ENCODE results near the gene ROR2.
"Not testable (repeated sequence)": the region's sequence is repeated elsewhere in the genome, so short reads cannot be mapped to it uniquely, and the experiment has no call there.

ROR2 gene

GRCh38 chr9:91949946-91950664 is at the start of gene ROR2:
TSS of gene ROR2 (minus strand) at chr9:91950228.
- peak within 1 kb of the TSS; percentile 61 for H3K4me3 Mint-ChIP-seq
- H3K9me3 Mint-ChIP-seq, result no peaks in the 10 kb centered on the region
- H3K4me1 Mint-ChIP-seq, result peaks cover 6% of the 10 kb centered on the region
- no peaks in the 10 kb centered on the region for H3K36me3 Mint-ChIP-seq
- no peak within 1 kb of the TSS for H3K27ac Mint-ChIP-seq
- CTCF ChIA-PET, result interaction anchor here (0.7 to 1.7 kb wide), 7 partner anchors 15 to 348 kb away, joined by 3 to 13 read pairs (median 4); no protein-coding TSS in a partner anchor
- peaks cover 94% of the 10 kb centered on the region for H3K27me3 Mint-ChIP-seq
- peak; percentile 61 for DNase-seq

GRCh38 chr9:91995000-91995655 is 45.1 kb upstream of the ROR2 start:
- no peaks in the 10 kb centered on the region for H3K4me1 Mint-ChIP-seq
- H3K9me3 Mint-ChIP-seq, result no peaks in the 10 kb centered on the region
- DNase-seq, result no peak
- CTCF ChIA-PET, result no interaction called here
- H3K27ac Mint-ChIP-seq, result no peak overlapping the region
- H3K27me3 Mint-ChIP-seq, result peaks cover 26% of the 10 kb centered on the region
- H3K36me3 Mint-ChIP-seq, result no peaks in the 10 kb centered on the region
- no peak overlapping the region for H3K4me3 Mint-ChIP-seq

- DNase-seq, result no peak
- CTCF ChIA-PET, result no interaction called here
- Mint-ChIP-seq H3K27me3 (peaks cover 24% of the 10 kb centered on the region), H3K9me3 (no peaks in the 10 kb centered on the region), H3K36me3 (no peaks in the 10 kb centered on the region), H3K4me1 (no peaks in the 10 kb centered on the region), H3K4me3 (no peak overlapping the region), H3K27ac (no peak overlapping the region)
These were observed 44.4 kb upstream of the ROR2 start for GRCh38 chr9:91994422-91994821.

DNA sequence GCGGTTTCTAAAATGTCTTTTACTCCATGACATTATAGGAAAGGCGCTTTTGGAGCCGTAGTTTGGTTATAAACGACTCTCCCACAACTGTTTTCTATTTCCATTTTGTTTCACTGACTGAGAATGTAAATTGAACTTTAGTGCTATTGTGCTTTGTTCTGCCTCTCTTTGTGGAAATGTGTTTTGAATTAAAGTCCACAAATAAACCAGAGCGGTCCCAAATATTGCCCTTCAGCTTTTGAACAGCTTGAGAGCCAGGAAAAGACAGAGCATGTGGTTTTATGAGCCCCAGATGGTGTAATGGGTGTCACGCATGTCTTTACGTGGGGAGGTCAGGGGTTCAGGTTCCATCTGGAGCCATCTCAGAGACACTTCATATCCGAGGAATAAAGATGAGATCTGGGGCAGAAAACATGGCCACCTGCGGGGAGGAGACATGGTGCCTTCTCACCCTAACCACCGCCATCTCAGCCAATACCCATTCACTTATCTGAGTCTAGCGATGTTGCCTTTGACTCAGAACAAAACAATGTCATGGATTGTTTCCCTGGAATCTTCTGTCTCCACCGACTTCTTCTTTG is 42.5 kb upstream of the ROR2 start:
- no peaks in the 10 kb centered on the region for H3K9me3 Mint-ChIP-seq
- CTCF ChIA-PET, result no interaction called here
- H3K36me3 Mint-ChIP-seq, result no peaks in the 10 kb centered on the region
- H3K4me1 Mint-ChIP-seq, result no peaks in the 10 kb centered on the region
- H3K27me3 Mint-ChIP-seq, result peaks cover 24% of the 10 kb centered on the region
- H3K4me3 Mint-ChIP-seq, result no peak overlapping the region
- no peak overlapping the region for H3K27ac Mint-ChIP-seq
- no peak for DNase-seq

GRCh38 chr9:91991721-91992341 is 41.8 kb upstream of the ROR2 start:
- CTCF ChIA-PET, result no interaction called here
- no peak overlapping the region for H3K27ac Mint-ChIP-seq
- H3K36me3 Mint-ChIP-seq, result no peaks in the 10 kb centered on the region
- H3K27me3 Mint-ChIP-seq, result peaks cover 25% of the 10 kb centered on the region
- DNase-seq, result no peak
- no peaks in the 10 kb centered on the region for H3K9me3 Mint-ChIP-seq
- H3K4me1 Mint-ChIP-seq, result no peaks in the 10 kb centered on the region
- no peak overlapping the region for H3K4me3 Mint-ChIP-seq

- Mint-ChIP-seq H3K27me3 (peaks cover 11% of the 10 kb centered on the region), H3K27ac (no peak overlapping the region), H3K36me3 (no peaks in the 10 kb centered on the region), H3K4me1 (no peaks in the 10 kb centered on the region), H3K4me3 (no peak overlapping the region), H3K9me3 (peaks cover 4% of the 10 kb centered on the region)
- CTCF ChIA-PET, result no interaction called here
- DNase-seq, result no peak
These were observed 36.2 kb upstream of the ROR2 start for GRCh38 chr9:91986248-91986647.

- no peak for DNase-seq
- H3K36me3 Mint-ChIP-seq, result no peaks in the 10 kb centered on the region
- H3K27ac Mint-ChIP-seq, result no peak overlapping the region
- H3K9me3 Mint-ChIP-seq, result peaks cover 5% of the 10 kb centered on the region
- no peaks in the 10 kb centered on the region for H3K4me1 Mint-ChIP-seq
- peaks cover 11% of the 10 kb centered on the region for H3K27me3 Mint-ChIP-seq
- H3K4me3 Mint-ChIP-seq, result no peak overlapping the region
- CTCF ChIA-PET, result no interaction called here
These were observed 35.7 kb upstream of the ROR2 start for GRCh38 chr9:91985692-91986091.

GRCh38 chr9:91978740-91979414 is 28.8 kb upstream of the ROR2 start:
- CTCF ChIA-PET, result no interaction called here
- Mint-ChIP-seq H3K36me3 (no peaks in the 10 kb centered on the region), H3K4me1 (no peaks in the 10 kb centered on the region), H3K4me3 (no peak overlapping the region), H3K27me3 (peaks cover 6% of the 10 kb centered on the region), H3K9me3 (peaks cover 5% of the 10 kb centered on the region), H3K27ac (no peak overlapping the region)
- no peak for DNase-seq

DNA sequence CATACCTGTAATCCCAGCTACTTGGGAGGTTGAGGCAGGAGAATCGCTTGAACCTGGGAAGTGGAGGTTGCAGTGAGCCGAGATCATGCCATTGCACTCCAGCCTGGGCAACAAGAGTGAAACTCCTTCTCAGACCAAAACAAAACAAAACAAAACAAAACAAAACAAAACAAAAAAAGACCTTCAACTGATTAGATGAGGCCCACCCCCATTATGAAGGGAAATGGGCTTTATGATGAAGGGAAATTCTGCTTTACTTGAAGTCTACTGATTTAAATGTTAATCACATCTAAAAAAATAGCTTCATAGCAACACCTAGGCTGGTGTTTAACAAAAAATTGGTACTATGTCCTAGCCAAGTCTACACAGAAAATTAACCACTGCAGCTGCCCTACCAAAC is 25.2 kb upstream of the ROR2 start:
- H3K4me1 Mint-ChIP-seq, H3K9me3 Mint-ChIP-seq, H3K4me3 Mint-ChIP-seq, H3K36me3 Mint-ChIP-seq, DNase-seq, CTCF ChIA-PET, H3K27ac Mint-ChIP-seq: not testable (repeated sequence)
- peaks cover 21% of the 10 kb centered on the region for H3K27me3 Mint-ChIP-seq

DNA sequence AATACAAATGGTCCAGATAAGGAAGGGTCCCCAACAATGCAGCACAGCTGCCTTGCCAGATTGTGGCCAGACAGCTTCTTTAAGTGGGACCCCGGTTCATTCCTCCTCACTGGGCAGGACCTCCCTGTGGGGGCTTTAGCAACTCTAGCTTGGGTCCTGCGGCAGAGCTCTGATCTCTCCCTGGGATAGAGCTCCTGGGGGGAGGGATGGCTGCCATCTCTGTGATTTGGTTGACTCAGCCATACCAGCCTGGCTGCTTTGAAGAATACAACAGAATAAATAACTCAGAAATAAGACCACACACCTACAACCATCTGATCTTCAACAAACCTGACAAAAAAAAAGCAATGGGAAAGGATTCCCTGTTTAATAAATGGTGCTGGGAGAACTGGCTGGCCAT is 22.7 kb upstream of the ROR2 start:
- Mint-ChIP-seq H3K27me3 (peaks cover 32% of the 10 kb centered on the region), H3K36me3 (no peaks in the 10 kb centered on the region), H3K9me3 (no peaks in the 10 kb centered on the region), H3K4me3 (no peak overlapping the region), H3K4me1 (no peaks in the 10 kb centered on the region), H3K27ac (no peak overlapping the region)
- DNase-seq, result no peak
- CTCF ChIA-PET, result no interaction called here

DNA sequence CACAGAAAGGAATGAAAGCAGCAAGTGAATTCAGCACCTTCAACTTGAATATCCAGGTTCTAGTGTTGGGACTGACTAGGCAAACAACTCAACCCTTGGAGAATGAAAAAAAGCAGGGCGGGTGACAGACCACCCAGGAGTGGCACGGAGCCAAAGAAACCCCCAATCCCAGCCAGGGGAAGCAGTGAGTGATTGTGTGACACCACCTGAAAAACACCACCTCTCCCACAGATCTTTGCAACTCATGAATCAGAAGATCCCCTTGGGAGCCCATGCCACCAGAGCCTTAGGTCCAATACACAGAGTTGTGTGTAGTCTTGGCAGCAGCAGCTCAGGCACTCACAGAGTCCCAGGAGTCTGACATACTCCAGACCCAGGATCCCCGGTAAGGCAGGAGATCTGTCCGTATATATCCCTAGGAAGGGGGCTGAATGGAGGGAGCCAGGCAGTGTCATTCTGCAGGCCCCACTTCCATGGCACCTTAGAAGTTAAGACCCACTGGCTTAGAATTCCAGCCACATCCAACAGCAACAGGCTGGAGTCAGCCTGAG is 22.1 kb upstream of the ROR2 start:
- no peaks in the 10 kb centered on the region for H3K4me1 Mint-ChIP-seq
- no peak overlapping the region for H3K27ac Mint-ChIP-seq
- H3K4me3 Mint-ChIP-seq, result no peak overlapping the region
- no peak for DNase-seq
- H3K27me3 Mint-ChIP-seq, result peaks cover 32% of the 10 kb centered on the region
- H3K9me3 Mint-ChIP-seq, result no peaks in the 10 kb centered on the region
- H3K36me3 Mint-ChIP-seq, result no peaks in the 10 kb centered on the region
- CTCF ChIA-PET, result no interaction called here

DNA sequence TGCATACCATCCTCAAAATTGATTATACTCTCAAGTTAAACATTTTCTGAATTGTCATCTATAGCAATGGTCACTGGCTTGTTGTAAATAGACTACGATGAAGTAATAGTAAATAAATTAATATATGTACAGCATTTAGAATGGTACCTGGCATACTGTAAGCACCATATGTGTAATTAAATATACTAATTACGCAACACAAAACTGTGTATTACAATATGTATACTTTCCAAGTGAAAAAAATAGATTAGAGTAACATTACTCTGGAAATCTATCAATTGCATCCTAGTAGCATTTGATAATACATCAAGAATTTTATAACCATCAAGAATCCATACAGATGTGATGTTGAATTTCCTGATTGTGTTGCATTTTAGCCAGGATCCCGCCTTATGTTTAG is 17.2 kb upstream of the ROR2 start:
- H3K4me3 Mint-ChIP-seq, result no peak overlapping the region
- CTCF ChIA-PET, result interaction anchor here (1.8 kb wide), 1 partner anchor 13 kb away, joined by 7 read pairs; no protein-coding TSS in a partner anchor
- no peaks in the 10 kb centered on the region for H3K9me3 Mint-ChIP-seq
- no peaks in the 10 kb centered on the region for H3K4me1 Mint-ChIP-seq
- no peak overlapping the region for H3K27ac Mint-ChIP-seq
- peaks cover 35% of the 10 kb centered on the region for H3K27me3 Mint-ChIP-seq
- H3K36me3 Mint-ChIP-seq, result no peaks in the 10 kb centered on the region
- no peak for DNase-seq

DNA sequence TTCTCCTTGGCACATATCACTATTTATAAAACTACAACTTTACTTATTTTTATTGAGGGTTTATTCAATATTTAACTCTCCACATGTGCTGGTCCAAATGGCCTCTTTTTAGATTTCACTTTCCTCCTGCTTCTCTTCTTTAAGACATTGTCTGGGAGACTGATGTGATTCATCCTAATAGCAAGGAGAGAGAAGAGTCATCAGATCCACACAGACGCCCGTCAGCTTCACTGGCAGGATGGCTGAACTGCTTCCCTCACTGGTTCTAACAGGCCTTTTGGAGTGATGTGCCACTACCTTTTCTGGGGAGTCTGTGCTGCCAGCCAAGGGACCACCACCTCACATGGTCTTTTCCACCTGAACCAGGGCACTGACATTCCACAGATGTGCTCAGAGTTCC is 16.5 kb upstream of the ROR2 start:
- H3K27me3 Mint-ChIP-seq, result peaks cover 30% of the 10 kb centered on the region
- no peaks in the 10 kb centered on the region for H3K36me3 Mint-ChIP-seq
- H3K9me3 Mint-ChIP-seq, result no peaks in the 10 kb centered on the region
- CTCF ChIA-PET, result no interaction called here
- no peak for DNase-seq
- no peak overlapping the region for H3K27ac Mint-ChIP-seq
- H3K4me3 Mint-ChIP-seq, result no peak overlapping the region
- H3K4me1 Mint-ChIP-seq, result no peaks in the 10 kb centered on the region

DNA sequence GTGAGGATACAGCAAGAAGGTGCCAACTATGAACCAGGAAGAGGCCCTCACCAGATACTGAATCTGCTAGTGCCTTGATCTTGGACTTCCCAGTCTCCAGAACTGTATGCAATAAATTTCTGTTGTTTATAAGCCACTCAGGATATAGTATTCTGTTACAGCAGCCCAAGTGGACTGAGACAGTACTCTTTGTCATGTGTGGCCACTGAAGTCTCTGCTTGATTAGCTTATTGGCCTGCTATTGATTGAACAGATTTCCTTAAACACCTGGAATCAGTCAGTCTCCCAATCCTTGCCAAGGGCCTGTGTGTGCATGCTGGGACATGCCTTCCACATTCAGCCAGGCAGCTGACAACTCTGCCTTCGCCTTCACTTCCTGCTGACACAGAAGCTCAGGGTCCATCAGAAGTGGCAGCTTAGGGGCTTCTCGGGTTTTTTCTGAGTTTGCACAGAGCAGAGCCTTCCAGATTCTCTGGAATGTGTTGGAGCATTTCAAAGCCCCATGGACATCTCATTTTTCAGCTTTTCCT is 13.7 kb upstream of the ROR2 start:
- Mint-ChIP-seq H3K4me1 (no peaks in the 10 kb centered on the region), H3K9me3 (peaks cover 4% of the 10 kb centered on the region), H3K27ac (no peak overlapping the region), H3K36me3 (no peaks in the 10 kb centered on the region), H3K4me3 (no peak overlapping the region), H3K27me3 (peaks cover 15% of the 10 kb centered on the region)
- CTCF ChIA-PET, result interaction anchor here (1.9 kb wide), 1 partner anchor 9 kb away, joined by 13 read pairs; no protein-coding TSS in a partner anchor
- DNase-seq, result no peak
